ENCODE data around the gene STRAP. TPM values are rescaled to one million over a fixed set of nuclear protein-coding genes. Genes with fewer than 3 reads are reported as not detected.

The STRAP gene
- total and polyA plus RNA-seq, 2 of the 13 experiments (the other 11 are each of a cell fraction or from before 2014, with no cell fraction given): 66.9 to 118 TPM

DNA sequence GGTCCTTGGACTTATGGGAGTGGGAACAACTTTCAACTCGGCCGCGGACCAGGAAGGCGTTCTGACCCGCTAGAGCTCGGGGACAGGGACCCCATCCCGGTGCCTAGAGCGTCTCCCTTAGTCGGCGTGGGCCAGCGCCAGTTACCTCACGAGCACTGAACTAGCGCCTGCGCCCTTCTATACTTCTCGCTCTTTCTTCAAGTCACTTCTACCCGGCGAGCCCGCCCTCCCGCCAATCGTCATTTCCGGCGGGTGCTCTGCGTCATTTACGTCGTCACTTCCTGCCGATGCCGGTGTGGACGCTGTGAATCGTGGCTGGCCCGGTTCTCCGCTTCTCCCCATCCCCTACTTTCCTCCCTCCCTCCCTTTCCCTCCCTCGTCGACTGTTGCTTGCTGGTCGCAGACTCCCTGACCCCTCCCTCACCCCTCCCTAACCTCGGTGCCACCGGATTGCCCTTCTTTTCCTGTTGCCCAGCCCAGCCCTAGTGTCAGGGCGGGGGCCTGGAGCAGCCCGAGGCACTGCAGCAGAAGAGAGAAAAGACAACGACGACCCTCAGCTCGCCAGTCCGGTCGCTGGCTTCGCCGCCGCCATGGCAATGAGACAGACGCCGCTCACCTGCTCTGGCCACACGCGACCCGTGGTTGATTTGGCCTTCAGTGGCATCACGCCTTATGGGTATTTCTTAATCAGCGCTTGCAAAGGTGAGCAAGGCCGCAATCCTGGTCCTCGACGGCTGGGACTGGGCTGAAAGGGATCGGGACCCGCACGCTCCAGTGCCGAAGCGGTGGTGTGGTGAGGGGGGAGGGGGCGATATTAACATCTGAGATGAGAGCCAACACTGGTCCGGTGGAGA is at the start of gene STRAP (continued):
- TF ChIP-seq, protein P1, sequence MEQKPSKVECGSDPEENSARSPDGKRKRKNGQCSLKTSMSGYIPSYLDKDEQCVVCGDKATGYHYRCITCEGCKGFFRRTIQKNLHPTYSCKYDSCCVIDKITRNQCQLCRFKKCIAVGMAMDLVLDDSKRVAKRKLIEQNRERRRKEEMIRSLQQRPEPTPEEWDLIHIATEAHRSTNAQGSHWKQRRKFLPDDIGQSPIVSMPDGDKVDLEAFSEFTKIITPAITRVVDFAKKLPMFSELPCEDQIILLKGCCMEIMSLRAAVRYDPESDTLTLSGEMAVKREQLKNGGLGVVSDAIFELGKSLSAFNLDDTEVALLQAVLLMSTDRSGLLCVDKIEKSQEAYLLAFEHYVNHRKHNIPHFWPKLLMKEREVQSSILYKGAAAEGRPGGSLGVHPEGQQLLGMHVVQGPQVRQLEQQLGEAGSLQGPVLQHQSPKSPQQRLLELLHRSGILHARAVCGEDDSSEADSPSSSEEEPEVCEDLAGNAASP (CRISPR knock-in tag; IDR thresholded peaks at IDR 0.05; ENCODE audit: borderline replicate concordance): no peak; the same call in 1 of the 2 replicates
- TF ChIP-seq SOX5 (CRISPR knock-in tag; IDR thresholded peaks at IDR 0.05; ENCODE audit: borderline replicate concordance) (no peak), IRX3 (CRISPR knock-in tag; IDR thresholded peaks at IDR 0.05; ENCODE audit: borderline replicate concordance, low read depth) (no peak; the same call in 1 of the 2 replicates), IKZF4 (CRISPR knock-in tag; IDR thresholded peaks at IDR 0.05; ENCODE audit: borderline replicate concordance, low read depth, not compliant biosample characterization) (no peak), ZNF781 (CRISPR knock-in tag; IDR thresholded peaks at IDR 0.05; ENCODE audit: borderline replicate concordance, not compliant biosample characterization) (peak; percentile 36), PLRG1 (conservative IDR thresholded peaks at IDR 0.05) (no peak), RELA (CRISPR knock-in tag; IDR thresholded peaks at IDR 0.05) (no peak), KDM4B (CRISPR knock-in tag; IDR thresholded peaks at IDR 0.05) (no peak), ZNF674 (CRISPR knock-in tag; IDR thresholded peaks at IDR 0.05; ENCODE audit: low read depth) (no peak)
- TF ChIP-seq, protein P2, sequence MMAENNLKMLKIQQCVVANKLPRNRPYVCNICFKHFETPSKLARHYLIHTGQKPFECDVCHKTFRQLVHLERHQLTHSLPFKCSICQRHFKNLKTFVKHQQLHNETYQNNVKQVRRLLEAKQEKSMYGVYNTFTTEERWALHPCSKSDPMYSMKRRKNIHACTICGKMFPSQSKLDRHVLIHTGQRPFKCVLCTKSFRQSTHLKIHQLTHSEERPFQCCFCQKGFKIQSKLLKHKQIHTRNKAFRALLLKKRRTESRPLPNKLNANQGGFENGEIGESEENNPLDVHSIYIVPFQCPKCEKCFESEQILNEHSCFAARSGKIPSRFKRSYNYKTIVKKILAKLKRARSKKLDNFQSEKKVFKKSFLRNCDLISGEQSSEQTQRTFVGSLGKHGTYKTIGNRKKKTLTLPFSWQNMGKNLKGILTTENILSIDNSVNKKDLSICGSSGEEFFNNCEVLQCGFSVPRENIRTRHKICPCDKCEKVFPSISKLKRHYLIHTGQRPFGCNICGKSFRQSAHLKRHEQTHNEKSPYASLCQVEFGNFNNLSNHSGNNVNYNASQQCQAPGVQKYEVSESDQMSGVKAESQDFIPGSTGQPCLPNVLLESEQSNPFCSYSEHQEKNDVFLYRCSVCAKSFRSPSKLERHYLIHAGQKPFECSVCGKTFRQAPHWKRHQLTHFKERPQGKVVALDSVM (CRISPR knock-in tag; IDR thresholded peaks at IDR 0.05): 0 out of 2 replicates have a peak, but pooled peaks have one; percentile 46
- TF ChIP-seq, protein P3, sequence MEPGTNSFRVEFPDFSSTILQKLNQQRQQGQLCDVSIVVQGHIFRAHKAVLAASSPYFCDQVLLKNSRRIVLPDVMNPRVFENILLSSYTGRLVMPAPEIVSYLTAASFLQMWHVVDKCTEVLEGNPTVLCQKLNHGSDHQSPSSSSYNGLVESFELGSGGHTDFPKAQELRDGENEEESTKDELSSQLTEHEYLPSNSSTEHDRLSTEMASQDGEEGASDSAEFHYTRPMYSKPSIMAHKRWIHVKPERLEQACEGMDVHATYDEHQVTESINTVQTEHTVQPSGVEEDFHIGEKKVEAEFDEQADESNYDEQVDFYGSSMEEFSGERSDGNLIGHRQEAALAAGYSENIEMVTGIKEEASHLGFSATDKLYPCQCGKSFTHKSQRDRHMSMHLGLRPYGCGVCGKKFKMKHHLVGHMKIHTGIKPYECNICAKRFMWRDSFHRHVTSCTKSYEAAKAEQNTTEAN (CRISPR knock-in tag; conservative IDR thresholded peaks at IDR 0.05): peak; percentile 63; the same call in 1 of the 2 replicates
- TF ChIP-seq, protein P4, sequence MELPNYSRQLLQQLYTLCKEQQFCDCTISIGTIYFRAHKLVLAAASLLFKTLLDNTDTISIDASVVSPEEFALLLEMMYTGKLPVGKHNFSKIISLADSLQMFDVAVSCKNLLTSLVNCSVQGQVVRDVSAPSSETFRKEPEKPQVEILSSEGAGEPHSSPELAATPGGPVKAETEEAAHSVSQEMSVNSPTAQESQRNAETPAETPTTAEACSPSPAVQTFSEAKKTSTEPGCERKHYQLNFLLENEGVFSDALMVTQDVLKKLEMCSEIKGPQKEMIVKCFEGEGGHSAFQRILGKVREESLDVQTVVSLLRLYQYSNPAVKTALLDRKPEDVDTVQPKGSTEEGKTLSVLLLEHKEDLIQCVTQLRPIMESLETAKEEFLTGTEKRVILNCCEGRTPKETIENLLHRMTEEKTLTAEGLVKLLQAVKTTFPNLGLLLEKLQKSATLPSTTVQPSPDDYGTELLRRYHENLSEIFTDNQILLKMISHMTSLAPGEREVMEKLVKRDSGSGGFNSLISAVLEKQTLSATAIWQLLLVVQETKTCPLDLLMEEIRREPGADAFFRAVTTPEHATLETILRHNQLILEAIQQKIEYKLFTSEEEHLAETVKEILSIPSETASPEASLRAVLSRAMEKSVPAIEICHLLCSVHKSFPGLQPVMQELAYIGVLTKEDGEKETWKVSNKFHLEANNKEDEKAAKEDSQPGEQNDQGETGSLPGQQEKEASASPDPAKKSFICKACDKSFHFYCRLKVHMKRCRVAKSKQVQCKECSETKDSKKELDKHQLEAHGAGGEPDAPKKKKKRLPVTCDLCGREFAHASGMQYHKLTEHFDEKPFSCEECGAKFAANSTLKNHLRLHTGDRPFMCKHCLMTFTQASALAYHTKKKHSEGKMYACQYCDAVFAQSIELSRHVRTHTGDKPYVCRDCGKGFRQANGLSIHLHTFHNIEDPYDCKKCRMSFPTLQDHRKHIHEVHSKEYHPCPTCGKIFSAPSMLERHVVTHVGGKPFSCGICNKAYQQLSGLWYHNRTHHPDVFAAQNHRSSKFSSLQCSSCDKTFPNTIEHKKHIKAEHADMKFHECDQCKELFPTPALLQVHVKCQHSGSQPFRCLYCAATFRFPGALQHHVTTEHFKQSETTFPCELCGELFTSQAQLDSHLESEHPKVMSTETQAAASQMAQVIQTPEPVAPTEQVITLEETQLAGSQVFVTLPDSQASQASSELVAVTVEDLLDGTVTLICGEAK (IDR thresholded peaks at IDR 0.05): peak; percentile 82
- TF ChIP-seq, protein P4 (CRISPR knock-in tag; IDR thresholded peaks at IDR 0.05): 0 out of 2 replicates have a peak, but pooled peaks have one; percentile 13

Data from HepG2 (cell line).